Suprapubic skin (tissue), 4 donors: ENCODE results near the gene CRELD1. TPM values are rescaled to one million over a fixed set of nuclear protein-coding genes. Genes with fewer than 3 reads are reported as not detected.

Source experiments
- DNase-seq, 2 donors: peaks; one replicate each; pipeline ENCODE4 v3.0.0-alpha.2; 2019; ENCODE audit warnings: low spot score in 2 of 2
- H3K27ac ChIP-seq: fragments of 200-600 bp; sonication (generic); one replicate; pipeline ENCODE4 v1.5.1; 2019
- H3K27me3 ChIP-seq: fragments of 200-600 bp; sonication (generic); one replicate; pipeline ENCODE4 v1.5.1; 2019
- H3K36me3 ChIP-seq: fragments of 200-600 bp; sonication (generic); one replicate; pipeline ENCODE4 v1.5.1; 2019
- H3K4me1 ChIP-seq: fragments of 200-600 bp; sonication (generic); one replicate; pipeline ENCODE4 v1.5.1; 2019
- H3K4me3 ChIP-seq: fragments of 200-600 bp; sonication (generic); one replicate; pipeline ENCODE4 v1.5.1; 2019; ENCODE audit warnings: mild to moderate bottlenecking
- H3K9me3 ChIP-seq: fragments of 200-600 bp; sonication (generic); one replicate; pipeline ENCODE4 v1.5.1; 2019
- CTCF ChIP-seq, 2 donors: fragments of 200-600 bp in 1 of 2; fragments of 450-650 bp in 1 of 2; sonication (generic) in 1 of 2; IDR thresholded peaks; one replicate each; pipeline ENCODE4 v1.5.1; 2016 to 2019; ENCODE audit warnings: antibody characterized with exemption in 2 of 2, mild to moderate bottlenecking in 1 of 2, moderate library complexity in 1 of 2
- EP300 ChIP-seq: sonication (generic); formaldehyde crosslinking; IDR thresholded peaks from one replicate; pipeline ENCODE4 v1.6.1; 2017; ENCODE audit warnings: antibody characterized with exemption
- POLR2A ChIP-seq, 2 donors: fragments of 450-650 bp; IDR thresholded peaks; one replicate each; pipeline ENCODE4 v1.6.1; 2017; ENCODE audit warnings: antibody characterized with exemption in 2 of 2, mild to moderate bottlenecking in 2 of 2, moderate library complexity in 2 of 2
- POLR2AphosphoS5 ChIP-seq, 3 donors: sonication (generic); formaldehyde crosslinking; IDR thresholded peaks; one replicate each; pipeline ENCODE4 v1.6.1; 2017; ENCODE audit warnings: antibody characterized with exemption in 3 of 3
- WGBS: methylation state at CpG from one replicate; pipeline ENCODE4 v1.1.5; 2018; 5-methylcytosine and 5-hydroxymethylcytosine counted together
- total RNA-seq, 4 donors: library from RNA; depleted of rRNA; stranded (reverse); fragments of >200 nt; gene quantifications; one replicate each; pipeline ENCODE4 v1.1.0, GENCODE V29; 2016

The CRELD1 gene, protein sequence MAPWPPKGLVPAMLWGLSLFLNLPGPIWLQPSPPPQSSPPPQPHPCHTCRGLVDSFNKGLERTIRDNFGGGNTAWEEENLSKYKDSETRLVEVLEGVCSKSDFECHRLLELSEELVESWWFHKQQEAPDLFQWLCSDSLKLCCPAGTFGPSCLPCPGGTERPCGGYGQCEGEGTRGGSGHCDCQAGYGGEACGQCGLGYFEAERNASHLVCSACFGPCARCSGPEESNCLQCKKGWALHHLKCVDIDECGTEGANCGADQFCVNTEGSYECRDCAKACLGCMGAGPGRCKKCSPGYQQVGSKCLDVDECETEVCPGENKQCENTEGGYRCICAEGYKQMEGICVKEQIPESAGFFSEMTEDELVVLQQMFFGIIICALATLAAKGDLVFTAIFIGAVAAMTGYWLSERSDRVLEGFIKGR
- 10 to 100 TPM; 18.9 to 46.7 (median 26.0) TPM for total RNA-seq

- Histone ChIP-seq H3K4me3 (peak within 1 kb of the TSS; percentile 60), H3K36me3 (peaks cover 25% of the 10 kb centered on the region), H3K9me3 (no peaks in the 10 kb centered on the region), H3K4me1 (peaks cover 28% of the 10 kb centered on the region), H3K27ac (peak within 1 kb of the TSS; percentile 84), H3K27me3 (no peaks in the 10 kb centered on the region)
- WGBS: 1% methylated on average over 33 of the region's 50 CpGs
- DNase-seq: peak; percentile 97 to 98
- TF ChIP-seq CTCF (IDR thresholded peaks at IDR 0.05) (no peak), EP300 (no peak), POLR2AphosphoS5 (IDR thresholded peaks at IDR 0.05) (peak in 1 of 3 donors; percentile 70), POLR2A (IDR thresholded peaks at IDR 0.05) (peak; percentile 57 to 76)
Observed at GRCh38 chr3:9933561-9934234, at the start of gene CRELD1. CRELD1 (plus strand) TSS chr3:9933834; CDS start chr3:9934439, 605 bp downstream.

DNA sequence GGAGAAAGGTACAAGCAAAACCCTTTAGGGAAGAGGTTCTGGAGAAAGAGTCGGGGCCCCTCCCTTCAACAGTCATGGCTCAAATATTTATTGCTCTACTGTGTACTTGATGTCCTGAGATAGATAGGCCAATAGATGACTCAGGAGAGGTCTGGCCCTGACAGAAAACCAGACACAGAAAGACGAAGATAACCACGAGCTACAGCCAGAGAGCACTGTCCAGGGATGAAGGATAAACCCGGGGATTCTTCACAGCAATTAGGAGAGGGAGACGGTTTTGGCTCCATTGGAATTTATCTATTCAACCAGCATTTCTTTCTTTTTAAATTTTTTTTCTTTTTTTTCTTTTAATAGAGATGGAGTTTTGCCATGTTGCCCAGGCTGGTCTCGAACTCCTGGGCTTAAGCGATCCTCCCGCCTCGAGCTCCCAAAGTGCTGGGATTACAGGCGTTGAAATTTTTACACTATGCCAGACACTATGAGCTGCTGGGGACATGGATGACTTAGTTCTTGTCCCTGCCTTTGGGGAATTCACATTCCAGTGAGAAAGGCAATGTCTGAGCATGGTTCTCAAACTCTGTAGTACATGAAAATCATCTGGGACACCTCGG is 49.0 kb upstream of the CRELD1 start:
- DNase-seq: no peak
- 51% methylated on average over 11 of the region's 11 CpGs for WGBS
- Histone ChIP-seq H3K36me3 (no peaks in the 10 kb centered on the region), H3K27ac (peak overlapping the region; percentile 79), H3K27me3 (no peaks in the 10 kb centered on the region), H3K4me3 (no peak overlapping the region), H3K4me1 (peaks cover 15% of the 10 kb centered on the region), H3K9me3 (no peaks in the 10 kb centered on the region)
- TF ChIP-seq EP300: no peak
- peak in 1 of 3 donors; percentile 49 for TF ChIP-seq POLR2AphosphoS5 (IDR thresholded peaks at IDR 0.05)

DNA sequence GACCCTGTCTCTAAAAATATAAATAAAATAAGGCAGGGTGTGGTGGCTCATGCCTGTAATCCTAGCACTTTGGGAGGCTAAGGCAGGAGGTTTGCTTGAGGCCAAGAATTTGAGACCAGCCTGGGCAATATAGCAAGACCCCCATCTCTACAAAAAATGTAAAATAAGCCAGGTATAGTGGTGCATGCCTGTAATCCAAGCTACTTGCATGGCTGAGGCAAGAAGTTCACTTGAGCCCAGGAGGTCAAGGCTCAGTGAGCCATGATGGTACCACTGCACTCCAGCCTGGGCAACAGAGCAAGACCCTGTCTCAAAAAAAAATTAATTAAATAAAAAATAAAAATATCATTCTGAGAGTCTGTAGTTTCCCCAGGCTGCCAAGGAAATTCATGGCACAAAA is 47.3 kb upstream of the CRELD1 start:
- Histone ChIP-seq H3K9me3 (no peaks in the 10 kb centered on the region), H3K36me3 (no peaks in the 10 kb centered on the region), H3K4me1 (peaks cover 25% of the 10 kb centered on the region), H3K27me3 (no peaks in the 10 kb centered on the region), H3K4me3 (no peak overlapping the region), H3K27ac (no peak overlapping the region)
- TF ChIP-seq POLR2A (IDR thresholded peaks at IDR 0.05) (no peak), EP300 (no peak), CTCF (IDR thresholded peaks at IDR 0.05) (no peak), POLR2AphosphoS5 (IDR thresholded peaks at IDR 0.05) (no peak)
- no peak for DNase-seq

GRCh38 chr3:9887480-9887879 is 46.2 kb upstream of the CRELD1 start:
- H3K36me3 ChIP-seq: no peaks in the 10 kb centered on the region
- H3K27ac ChIP-seq: no peak overlapping the region
- no peak for TF ChIP-seq POLR2AphosphoS5 (IDR thresholded peaks at IDR 0.05)
- no peak for TF ChIP-seq EP300
- TF ChIP-seq CTCF (IDR thresholded peaks at IDR 0.05): no peak
- no peak for TF ChIP-seq POLR2A (IDR thresholded peaks at IDR 0.05)
- WGBS: 90% methylated on average over 5 of the region's 5 CpGs
- peaks cover 36% of the 10 kb centered on the region for H3K4me1 ChIP-seq
- H3K4me3 ChIP-seq: no peak overlapping the region
- H3K27me3 ChIP-seq: no peaks in the 10 kb centered on the region
- no peaks in the 10 kb centered on the region for H3K9me3 ChIP-seq
- no peak for DNase-seq

DNA sequence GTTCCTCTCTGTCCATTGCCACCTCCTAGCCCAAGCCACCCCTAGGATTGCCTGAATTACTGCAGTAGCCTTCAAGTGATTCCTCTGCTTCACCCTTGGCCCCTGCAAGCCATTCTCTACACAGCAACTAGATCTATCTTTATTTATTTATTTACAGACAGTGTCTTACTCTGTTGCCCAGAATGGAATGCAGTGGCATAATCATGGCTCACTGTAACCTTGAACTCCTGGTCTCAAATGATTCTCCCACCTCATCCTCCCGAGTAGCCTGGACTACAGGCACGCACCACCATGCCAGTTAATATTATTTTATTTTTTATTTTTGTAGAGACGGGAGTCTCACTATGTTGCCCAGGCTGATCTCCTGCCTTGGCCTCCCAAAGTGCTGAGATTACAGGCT is 45.1 kb upstream of the CRELD1 start:
- Histone ChIP-seq H3K36me3 (peaks cover 6% of the 10 kb centered on the region), H3K4me3 (no peak overlapping the region), H3K4me1 (peaks cover 41% of the 10 kb centered on the region), H3K27ac (no peak overlapping the region), H3K9me3 (no peaks in the 10 kb centered on the region), H3K27me3 (no peaks in the 10 kb centered on the region)
- DNase-seq: no peak
- no peak for TF ChIP-seq EP300
- no peak for TF ChIP-seq POLR2A (IDR thresholded peaks at IDR 0.05)
- TF ChIP-seq CTCF (IDR thresholded peaks at IDR 0.05): no peak
- no peak for TF ChIP-seq POLR2AphosphoS5 (IDR thresholded peaks at IDR 0.05)
- WGBS: 89% methylated on average over 3 of the region's 3 CpGs
